HL-60 (cell line): ENCODE data around the gene BLOC1S1.

Source experiments
- DNase-seq, 2 experiments: peaks; one replicate each; pipeline ENCODE4 v3.0.0-alpha.2; 2010 to 2020; ENCODE audit warnings: low read depth in 1 of 2, low spot score in 1 of 2
- H3K27ac ChIP-seq: fragments of 250-450 bp; sonication (Bioruptor Pico); replicated peaks from 2 replicates; pipeline ENCODE4 v1.5.1; 2020; ENCODE audit warnings: mild to moderate bottlenecking, moderate library complexity
- H3K27me3 ChIP-seq: fragments of 250-450 bp; sonication (Bioruptor Pico); 2 replicates; pipeline ENCODE4 v1.5.1; 2021; ENCODE audit warnings: mild to moderate bottlenecking, moderate library complexity; ENCODE audit not compliant: insufficient read depth, poor library complexity, severe bottlenecking
- H3K4me3 ChIP-seq: replicated peaks from 2 replicates; pipeline ENCODE4 v1.5.1; 2011; ENCODE audit warnings: mild to moderate bottlenecking, control low read depth, low read length; ENCODE audit not compliant: insufficient read depth
- GABPA ChIP-seq: IDR thresholded peaks from 2 replicates; pipeline ENCODE4 v1.6.1; 2012; ENCODE audit warnings: low read depth
- POLR2AphosphoS5 ChIP-seq: IDR thresholded peaks from 2 replicates; pipeline ENCODE4 v1.6.1; 2012; ENCODE audit warnings: low read depth
- SPI1 ChIP-seq: IDR thresholded peaks from 2 replicates; pipeline ENCODE4 v1.6.1; 2012; ENCODE audit warnings: low read depth, mild to moderate bottlenecking, borderline replicate concordance
- TF ChIP-seq, protein P1 (sequence below): IDR thresholded peaks from 2 replicates; pipeline ENCODE4 v1.6.1; 2012; ENCODE audit warnings: low read depth; ENCODE audit not compliant: insufficient replicate concordance
- TF ChIP-seq, protein P2 (sequence below): IDR thresholded peaks from one replicate; pipeline ENCODE4 v1.5.1; 2011; ENCODE audit warnings: low read length, control low read depth, inconsistent platforms; ENCODE audit not compliant: insufficient read depth

The BLOC1S1 gene

DNA sequence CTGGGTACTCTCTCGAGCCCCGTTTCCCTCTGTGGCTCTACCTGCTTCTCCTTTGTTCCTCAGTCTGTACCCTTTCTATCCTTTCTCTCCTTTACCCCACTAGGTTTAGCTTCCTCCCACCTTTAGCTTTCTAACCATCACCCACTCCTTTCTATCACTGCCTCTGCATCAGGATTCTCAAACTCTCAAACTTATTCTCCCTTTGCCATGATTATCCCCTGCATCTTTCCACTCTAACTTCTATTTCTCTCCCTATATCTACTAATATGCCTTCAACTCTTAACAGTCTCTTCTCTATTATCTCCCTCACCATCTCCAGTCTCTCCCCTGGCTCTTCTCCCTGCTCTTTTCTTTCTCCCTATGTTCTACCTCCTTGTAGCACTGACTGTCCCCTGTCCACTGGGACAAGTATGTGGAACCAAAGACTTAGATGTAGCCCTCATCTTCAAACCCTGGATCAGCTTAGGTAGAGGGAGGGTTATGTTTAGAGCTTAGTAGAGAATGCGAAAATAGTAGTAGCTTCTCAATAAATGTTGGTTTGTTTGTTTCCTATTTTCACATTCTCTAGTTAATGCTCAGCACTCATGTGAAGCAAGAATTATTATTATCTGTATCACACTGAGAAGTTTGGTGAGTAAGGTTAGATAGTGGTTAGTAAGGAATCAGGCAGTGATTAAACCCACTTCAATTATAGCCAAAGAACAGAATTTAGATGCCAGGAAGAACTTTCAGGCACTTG lies 30.5 kb downstream of the BLOC1S1 start:
- H3K4me3 ChIP-seq: no peak overlapping the region
- H3K27ac ChIP-seq: no peak overlapping the region
- peaks cover 6% of the 10 kb centered on the region for H3K27me3 ChIP-seq
- DNase-seq: no peak
- TF ChIP-seq SPI1 (no peak), GABPA (no peak), POLR2AphosphoS5 (no peak)
- TF ChIP-seq, protein P1, sequence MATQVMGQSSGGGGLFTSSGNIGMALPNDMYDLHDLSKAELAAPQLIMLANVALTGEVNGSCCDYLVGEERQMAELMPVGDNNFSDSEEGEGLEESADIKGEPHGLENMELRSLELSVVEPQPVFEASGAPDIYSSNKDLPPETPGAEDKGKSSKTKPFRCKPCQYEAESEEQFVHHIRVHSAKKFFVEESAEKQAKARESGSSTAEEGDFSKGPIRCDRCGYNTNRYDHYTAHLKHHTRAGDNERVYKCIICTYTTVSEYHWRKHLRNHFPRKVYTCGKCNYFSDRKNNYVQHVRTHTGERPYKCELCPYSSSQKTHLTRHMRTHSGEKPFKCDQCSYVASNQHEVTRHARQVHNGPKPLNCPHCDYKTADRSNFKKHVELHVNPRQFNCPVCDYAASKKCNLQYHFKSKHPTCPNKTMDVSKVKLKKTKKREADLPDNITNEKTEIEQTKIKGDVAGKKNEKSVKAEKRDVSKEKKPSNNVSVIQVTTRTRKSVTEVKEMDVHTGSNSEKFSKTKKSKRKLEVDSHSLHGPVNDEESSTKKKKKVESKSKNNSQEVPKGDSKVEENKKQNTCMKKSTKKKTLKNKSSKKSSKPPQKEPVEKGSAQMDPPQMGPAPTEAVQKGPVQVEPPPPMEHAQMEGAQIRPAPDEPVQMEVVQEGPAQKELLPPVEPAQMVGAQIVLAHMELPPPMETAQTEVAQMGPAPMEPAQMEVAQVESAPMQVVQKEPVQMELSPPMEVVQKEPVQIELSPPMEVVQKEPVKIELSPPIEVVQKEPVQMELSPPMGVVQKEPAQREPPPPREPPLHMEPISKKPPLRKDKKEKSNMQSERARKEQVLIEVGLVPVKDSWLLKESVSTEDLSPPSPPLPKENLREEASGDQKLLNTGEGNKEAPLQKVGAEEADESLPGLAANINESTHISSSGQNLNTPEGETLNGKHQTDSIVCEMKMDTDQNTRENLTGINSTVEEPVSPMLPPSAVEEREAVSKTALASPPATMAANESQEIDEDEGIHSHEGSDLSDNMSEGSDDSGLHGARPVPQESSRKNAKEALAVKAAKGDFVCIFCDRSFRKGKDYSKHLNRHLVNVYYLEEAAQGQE: no peak
- TF ChIP-seq, protein P2, sequence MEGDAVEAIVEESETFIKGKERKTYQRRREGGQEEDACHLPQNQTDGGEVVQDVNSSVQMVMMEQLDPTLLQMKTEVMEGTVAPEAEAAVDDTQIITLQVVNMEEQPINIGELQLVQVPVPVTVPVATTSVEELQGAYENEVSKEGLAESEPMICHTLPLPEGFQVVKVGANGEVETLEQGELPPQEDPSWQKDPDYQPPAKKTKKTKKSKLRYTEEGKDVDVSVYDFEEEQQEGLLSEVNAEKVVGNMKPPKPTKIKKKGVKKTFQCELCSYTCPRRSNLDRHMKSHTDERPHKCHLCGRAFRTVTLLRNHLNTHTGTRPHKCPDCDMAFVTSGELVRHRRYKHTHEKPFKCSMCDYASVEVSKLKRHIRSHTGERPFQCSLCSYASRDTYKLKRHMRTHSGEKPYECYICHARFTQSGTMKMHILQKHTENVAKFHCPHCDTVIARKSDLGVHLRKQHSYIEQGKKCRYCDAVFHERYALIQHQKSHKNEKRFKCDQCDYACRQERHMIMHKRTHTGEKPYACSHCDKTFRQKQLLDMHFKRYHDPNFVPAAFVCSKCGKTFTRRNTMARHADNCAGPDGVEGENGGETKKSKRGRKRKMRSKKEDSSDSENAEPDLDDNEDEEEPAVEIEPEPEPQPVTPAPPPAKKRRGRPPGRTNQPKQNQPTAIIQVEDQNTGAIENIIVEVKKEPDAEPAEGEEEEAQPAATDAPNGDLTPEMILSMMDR: no peak

DNA sequence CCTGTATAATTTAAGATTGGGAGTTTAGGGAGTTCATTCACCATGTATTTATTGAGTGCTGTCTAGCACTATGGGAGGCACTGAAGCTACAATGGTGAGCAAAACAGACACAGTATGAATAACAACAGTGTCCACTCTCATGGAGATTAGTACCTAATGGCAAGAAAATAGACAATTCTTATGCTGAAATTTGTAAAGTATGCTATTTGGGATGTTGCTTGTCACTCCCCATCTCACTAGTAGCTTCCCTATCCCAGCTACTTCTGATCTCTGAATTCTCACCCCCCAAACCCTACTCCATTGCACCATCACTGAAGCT lies 31.0 kb downstream of the BLOC1S1 start:
- Histone ChIP-seq H3K27me3 (peaks cover 3% of the 10 kb centered on the region), H3K4me3 (no peak overlapping the region), H3K27ac (no peak overlapping the region)
- no peak for DNase-seq
- TF ChIP-seq GABPA (no peak), SPI1 (no peak), POLR2AphosphoS5 (no peak)
- TF ChIP-seq, protein P1: no peak
- TF ChIP-seq, protein P2: no peak

DNA sequence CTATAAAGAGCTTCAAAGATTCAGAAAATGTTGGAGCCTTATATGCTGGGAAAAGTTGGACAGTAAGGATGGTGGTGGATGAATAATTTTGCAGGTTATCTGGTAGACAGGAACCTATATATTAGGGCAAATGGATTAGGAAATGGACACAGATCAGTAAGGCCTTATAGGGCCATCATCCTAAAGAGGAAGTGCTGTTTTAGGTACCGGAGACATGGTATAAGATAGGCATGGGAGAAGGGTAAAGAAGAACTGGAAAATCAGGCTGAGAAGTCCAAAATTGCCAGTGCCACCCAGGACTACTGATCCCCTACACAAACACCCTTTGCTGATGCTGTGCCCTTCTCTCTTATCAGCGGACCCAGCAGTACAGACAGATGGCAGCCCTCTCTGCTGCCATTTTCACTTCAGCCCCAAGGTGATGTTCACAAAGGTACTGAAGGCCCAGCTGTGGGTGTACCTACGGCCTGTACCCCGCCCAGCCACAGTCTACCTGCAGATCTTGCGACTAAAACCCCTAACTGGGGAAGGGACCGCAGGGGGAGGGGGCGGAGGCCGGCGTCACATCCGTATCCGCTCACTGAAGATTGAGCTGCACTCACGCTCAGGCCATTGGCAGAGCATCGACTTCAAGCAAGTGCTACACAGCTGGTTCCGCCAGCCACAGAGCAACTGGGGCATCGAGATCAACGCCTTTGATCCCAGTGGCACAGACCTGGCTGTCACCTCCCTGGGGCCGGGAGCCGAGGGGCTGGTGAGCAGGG lies 32.6 kb downstream of the BLOC1S1 start:
- no peaks in the 10 kb centered on the region for H3K27me3 ChIP-seq
- no peak for DNase-seq
- H3K27ac ChIP-seq: no peak overlapping the region
- peak; percentile 60; the same call in 1 of the 2 replicates for TF ChIP-seq SPI1
- TF ChIP-seq, protein P2: no peak
- TF ChIP-seq, protein P1: no peak
- 0 out of 2 replicates have a peak, but pooled peaks have one; percentile 19 for TF ChIP-seq POLR2AphosphoS5
- no peak for TF ChIP-seq GABPA
- H3K4me3 ChIP-seq: no peak overlapping the region
